Measurements from ENCODE around the gene WDR37. TPM values are rescaled to one million over a fixed set of nuclear protein-coding genes. Genes with fewer than 3 reads are reported as not detected.
A peak's percentile ranks its signal among the peaks of the same experiment; 100 is the strongest.
"Not testable (repeated sequence)": the region's sequence is repeated elsewhere in the genome, so short reads cannot be mapped to it uniquely, and the experiment has no call there.

Gene WDR37
- total and polyA plus RNA-seq, 9 of the 15 experiments (the other 6 are each of a cell fraction or from before 2014, with no cell fraction given): 2.3 to 11.6 (median 6.7) TPM

- H4K20me1 ChIP-seq (replicated peaks; ENCODE audit: control insufficient read depth, insufficient read depth, low read length); H3K9me3 ChIP-seq (replicated peaks; ENCODE audit: control insufficient read depth, insufficient read depth, low read depth, low read length); intact Hi-C loops (cut with micrococcal nuclease); ATAC-seq; FAIRE-seq; BruUV-seq (replicated peaks); POLR2A ChIA-PET; DNase-seq (ENCODE audit: extremely low read depth in 1 of 4, low spot score in 3 of 4); in situ Hi-C loops (cut with MboI); H3K9me1 ChIP-seq (ENCODE audit: control insufficient read depth, insufficient read depth, low read length); CTCF ChIA-PET (ENCODE audit: low intra/inter-chr PET ratio); H2AFZ ChIP-seq (ENCODE audit: low read depth, low read length): not testable (repeated sequence)
- Histone ChIP-seq H3K27me3 (ENCODE audit: control insufficient read depth in 2 of 2, insufficient read depth in 2 of 2, low read length in 2 of 2) (peaks cover 0 to 30% of the 10 kb centered on the region in 2 experiments; a peak in 1 of 5 replicates), H3K9ac (ENCODE audit: insufficient read depth in 1 of 2, low read depth in 2 of 2, low read length in 2 of 2) (peak overlapping the region in 1 of 2 experiments; percentile 79; a peak in 2 of 4 replicates), H3K79me2 (ENCODE audit: control insufficient read depth, insufficient read depth, low read length) (peaks cover 29% of the 10 kb centered on the region), H3K4me2 (ENCODE audit: insufficient read depth, low read length) (peak overlapping the region; percentile 77), H3K4me3 (peak overlapping the region; percentile 50), H3K4me1 (replicated peaks in 1 of 2; ENCODE audit: control insufficient read depth in 2 of 2, insufficient read depth in 2 of 2, low read length in 2 of 2) (peaks cover 7 to 36% of the 10 kb centered on the region in 2 experiments; a peak in 4 of 5 replicates), H3K27ac (ENCODE audit: extremely low read depth, low read depth, low read length) (peak overlapping the region; percentile 55), H3K36me3 (ENCODE audit: control insufficient read depth, insufficient read depth, low read length) (peaks cover 34% of the 10 kb centered on the region; the same call in 2 of the 3 replicates)
- TF ChIP-seq E2F6 (IDR thresholded peaks at IDR 0.05; ENCODE audit: borderline replicate concordance in 1 of 2, extremely low read depth in 1 of 2, insufficient read depth in 1 of 2, insufficient read length in 1 of 2, low read depth in 1 of 2, low read length in 1 of 2, poor library complexity in 1 of 2, severe bottlenecking in 1 of 2): peak in 1 of 2 experiments; percentile 0
- WGBS (ENCODE audit: insufficient coverage, low coverage, missing lambda C conversion rate): 2% methylated on average over 8 of the region's 10 CpGs
These were observed 102.4 kb downstream of the WDR37 start for GRCh38 chr10:1158536-1158935.

Measured in K562 (cell line).